Lower leg skin (tissue), 4 donors: ENCODE data around the gene DVL1. TPM values are rescaled to one million over a fixed set of nuclear protein-coding genes. Genes with fewer than 3 reads are reported as not detected.

Source experiments
- DNase-seq, 2 donors: peaks; one replicate each; pipeline ENCODE4 v3.0.0-alpha.2; 2019; ENCODE audit warnings: low spot score in 2 of 2
- H3K4me3 ChIP-seq: fragments of 200-600 bp; sonication (generic); 2 replicates; pipeline ENCODE4 v1.5.1; 2017; ENCODE audit warnings: mild to moderate bottlenecking, low read depth; ENCODE audit not compliant: poor library complexity, severe bottlenecking
- POLR2A ChIP-seq, 2 donors: fragments of 450-650 bp; IDR thresholded peaks; one replicate each; pipeline ENCODE4 v1.6.1; 2016 to 2017; ENCODE audit warnings: antibody characterized with exemption in 2 of 2, mild to moderate bottlenecking in 1 of 2, moderate library complexity in 1 of 2
- WGBS, 2 donors: methylation state at CpG; one replicate each; pipeline ENCODE4 v1.1.5; 2018; 5-methylcytosine and 5-hydroxymethylcytosine counted together
- intact Hi-C: fragments of 100-400 bp; cut with DNase I; formaldehyde crosslinking; loops from one replicate; pipeline ENCODE4 v1.15.0; 2023; ENCODE audit warnings: low total_unique reads
- total RNA-seq, 4 donors: library from RNA; depleted of rRNA; stranded (reverse); fragments of >200 nt; gene quantifications; one replicate each; pipeline ENCODE4 v1.1.0, GENCODE V29; 2016
- TF ChIP-seq, protein P1 (sequence below), 3 donors: fragments of 450-650 bp; IDR thresholded peaks; one replicate each; pipeline ENCODE4 v1.5.1; 2016; ENCODE audit warnings: antibody characterized with exemption in 3 of 3, mild to moderate bottlenecking in 3 of 3, moderate library complexity in 2 of 3

The DVL1 gene
- total RNA-seq, 4 donors from 2014 or later: 92.0 to 163 (median 113) TPM

DNA sequence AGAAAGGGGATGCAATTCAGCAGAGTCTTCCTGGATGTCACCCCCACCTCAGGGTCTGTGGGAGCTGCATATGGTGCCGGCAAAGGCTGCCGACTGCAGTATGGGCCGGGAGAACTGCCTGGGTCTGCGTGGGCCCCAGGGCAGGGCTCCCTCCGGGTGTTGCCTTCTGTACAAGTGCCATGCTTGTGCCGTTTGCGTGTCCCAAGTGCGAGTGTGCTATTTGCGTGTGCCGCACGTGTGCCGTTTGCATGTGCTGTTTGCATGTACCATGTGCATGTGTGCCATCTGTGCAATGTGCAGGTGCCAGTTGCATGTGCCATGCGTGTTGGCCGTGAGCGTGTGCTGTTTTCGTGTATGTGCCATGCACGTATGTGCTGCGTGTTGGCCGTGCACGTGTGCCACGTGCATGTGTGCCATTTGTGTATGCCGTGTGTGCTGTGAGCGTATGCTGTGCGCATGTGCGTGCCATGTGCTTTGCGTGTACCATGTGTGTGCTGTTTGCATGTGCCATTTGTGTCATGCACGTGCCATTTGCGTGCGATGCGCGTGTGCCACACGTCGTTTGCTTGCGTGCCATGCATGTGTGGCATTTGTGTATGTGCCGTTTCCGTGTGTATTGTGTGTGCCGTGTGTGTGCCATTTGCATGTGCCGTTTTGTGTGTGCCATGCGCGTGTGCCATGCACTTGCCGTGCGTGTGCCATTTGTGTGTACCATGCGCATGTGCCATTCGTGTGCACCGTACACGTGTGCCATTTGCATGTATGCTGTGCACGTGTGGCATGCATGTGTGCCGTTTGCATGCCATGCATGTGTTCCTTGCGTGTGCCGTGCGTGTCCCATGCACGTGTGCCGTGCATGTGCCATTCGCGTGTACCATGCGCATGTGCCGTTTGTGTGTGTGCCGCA is 19.7 kb downstream of the DVL1 start:
- no peak overlapping the region for H3K4me3 ChIP-seq
- 89 to 93% methylated on average over 44 to 57 of the region's 58 CpGs for WGBS, 2 donors
- no peak for DNase-seq
- intact Hi-C loops: no loop called here
- TF ChIP-seq POLR2A (IDR thresholded peaks at IDR 0.05): no peak
- TF ChIP-seq, protein P1, sequence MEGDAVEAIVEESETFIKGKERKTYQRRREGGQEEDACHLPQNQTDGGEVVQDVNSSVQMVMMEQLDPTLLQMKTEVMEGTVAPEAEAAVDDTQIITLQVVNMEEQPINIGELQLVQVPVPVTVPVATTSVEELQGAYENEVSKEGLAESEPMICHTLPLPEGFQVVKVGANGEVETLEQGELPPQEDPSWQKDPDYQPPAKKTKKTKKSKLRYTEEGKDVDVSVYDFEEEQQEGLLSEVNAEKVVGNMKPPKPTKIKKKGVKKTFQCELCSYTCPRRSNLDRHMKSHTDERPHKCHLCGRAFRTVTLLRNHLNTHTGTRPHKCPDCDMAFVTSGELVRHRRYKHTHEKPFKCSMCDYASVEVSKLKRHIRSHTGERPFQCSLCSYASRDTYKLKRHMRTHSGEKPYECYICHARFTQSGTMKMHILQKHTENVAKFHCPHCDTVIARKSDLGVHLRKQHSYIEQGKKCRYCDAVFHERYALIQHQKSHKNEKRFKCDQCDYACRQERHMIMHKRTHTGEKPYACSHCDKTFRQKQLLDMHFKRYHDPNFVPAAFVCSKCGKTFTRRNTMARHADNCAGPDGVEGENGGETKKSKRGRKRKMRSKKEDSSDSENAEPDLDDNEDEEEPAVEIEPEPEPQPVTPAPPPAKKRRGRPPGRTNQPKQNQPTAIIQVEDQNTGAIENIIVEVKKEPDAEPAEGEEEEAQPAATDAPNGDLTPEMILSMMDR (IDR thresholded peaks at IDR 0.05): no peak

DNA sequence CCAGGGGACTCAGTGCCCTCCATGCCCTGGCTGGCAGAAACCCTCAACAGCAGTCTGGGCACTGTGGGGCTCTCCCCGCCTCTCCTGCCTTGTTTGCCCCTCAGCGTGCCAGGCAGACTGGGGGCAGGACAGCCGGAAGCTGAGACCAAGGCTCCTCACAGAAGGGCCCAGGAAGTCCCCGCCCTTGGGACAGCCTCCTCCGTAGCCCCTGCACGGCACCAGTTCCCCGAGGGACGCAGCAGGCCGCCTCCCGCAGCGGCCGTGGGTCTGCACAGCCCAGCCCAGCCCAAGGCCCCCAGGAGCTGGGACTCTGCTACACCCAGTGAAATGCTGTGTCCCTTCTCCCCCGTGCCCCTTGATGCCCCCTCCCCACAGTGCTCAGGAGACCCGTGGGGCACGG is 21.0 kb downstream of the DVL1 start:
- 86 to 91% methylated on average over 4 to 14 of the region's 15 CpGs for WGBS, 2 donors
- intact Hi-C loops: no loop called here
- TF ChIP-seq, protein P1 (IDR thresholded peaks at IDR 0.05): no peak
- TF ChIP-seq POLR2A (IDR thresholded peaks at IDR 0.05): no peak

DNA sequence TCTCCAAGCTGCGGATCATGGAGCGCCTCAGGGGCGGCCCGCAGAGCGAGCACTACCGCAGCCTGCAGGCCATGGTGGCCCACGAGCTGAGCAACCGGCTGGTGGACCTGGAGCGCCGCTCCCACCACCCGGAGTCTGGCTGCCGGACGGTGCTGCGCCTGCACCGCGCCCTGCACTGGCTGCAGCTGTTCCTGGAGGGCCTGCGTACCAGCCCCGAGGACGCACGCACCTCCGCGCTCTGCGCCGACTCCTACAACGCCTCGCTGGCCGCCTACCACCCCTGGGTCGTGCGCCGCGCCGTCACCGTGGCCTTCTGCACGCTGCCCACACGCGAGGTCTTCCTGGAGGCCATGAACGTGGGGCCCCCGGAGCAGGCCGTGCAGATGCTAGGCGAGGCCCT is 21.9 kb downstream of the DVL1 start:
- 91% methylated on average over 33 to 35 of the region's 40 CpGs for WGBS, 2 donors
- no peak overlapping the region for H3K4me3 ChIP-seq
- DNase-seq: no peak
- intact Hi-C loops: no loop called here
- no peak for TF ChIP-seq POLR2A (IDR thresholded peaks at IDR 0.05)
- TF ChIP-seq, protein P1 (IDR thresholded peaks at IDR 0.05): no peak

More for the DNA sequence above, 21.0 kb downstream of the DVL1 start:
- no peak for DNase-seq
- no peak overlapping the region for H3K4me3 ChIP-seq

DNA sequence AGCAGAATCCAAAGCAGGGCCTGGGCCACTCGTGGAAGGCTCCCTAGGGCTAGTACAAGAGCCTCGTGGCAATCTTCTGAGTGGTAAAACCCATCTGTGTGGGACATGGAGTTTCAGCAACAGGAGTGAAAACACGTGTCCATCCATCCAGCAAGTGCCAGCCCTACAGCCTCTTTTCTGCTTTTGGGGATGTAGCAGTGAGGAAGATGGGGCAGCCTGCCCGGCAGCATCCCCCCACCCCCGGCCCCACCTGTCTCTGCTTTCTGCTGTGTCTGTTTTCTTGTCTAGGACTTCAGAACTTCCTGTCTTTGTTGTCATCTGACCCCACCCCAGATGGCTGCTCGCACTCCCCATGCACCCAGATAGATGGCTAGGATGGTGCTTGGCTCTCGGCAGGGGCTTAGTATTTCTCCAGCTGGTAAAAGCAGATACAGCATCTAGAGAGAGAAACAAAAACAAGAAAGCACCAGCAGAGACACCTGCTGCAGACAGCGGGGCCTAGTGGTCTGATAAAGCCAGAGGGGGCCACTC is 23.1 kb downstream of the DVL1 start:
- DNase-seq: no peak
- no peak overlapping the region for H3K4me3 ChIP-seq
- intact Hi-C loops: no loop called here
- 51 to 57% methylated on average over 8 of the region's 8 CpGs for WGBS, 2 donors
- TF ChIP-seq, protein P1 (IDR thresholded peaks at IDR 0.05): no peak
- no peak for TF ChIP-seq POLR2A (IDR thresholded peaks at IDR 0.05)

DNA sequence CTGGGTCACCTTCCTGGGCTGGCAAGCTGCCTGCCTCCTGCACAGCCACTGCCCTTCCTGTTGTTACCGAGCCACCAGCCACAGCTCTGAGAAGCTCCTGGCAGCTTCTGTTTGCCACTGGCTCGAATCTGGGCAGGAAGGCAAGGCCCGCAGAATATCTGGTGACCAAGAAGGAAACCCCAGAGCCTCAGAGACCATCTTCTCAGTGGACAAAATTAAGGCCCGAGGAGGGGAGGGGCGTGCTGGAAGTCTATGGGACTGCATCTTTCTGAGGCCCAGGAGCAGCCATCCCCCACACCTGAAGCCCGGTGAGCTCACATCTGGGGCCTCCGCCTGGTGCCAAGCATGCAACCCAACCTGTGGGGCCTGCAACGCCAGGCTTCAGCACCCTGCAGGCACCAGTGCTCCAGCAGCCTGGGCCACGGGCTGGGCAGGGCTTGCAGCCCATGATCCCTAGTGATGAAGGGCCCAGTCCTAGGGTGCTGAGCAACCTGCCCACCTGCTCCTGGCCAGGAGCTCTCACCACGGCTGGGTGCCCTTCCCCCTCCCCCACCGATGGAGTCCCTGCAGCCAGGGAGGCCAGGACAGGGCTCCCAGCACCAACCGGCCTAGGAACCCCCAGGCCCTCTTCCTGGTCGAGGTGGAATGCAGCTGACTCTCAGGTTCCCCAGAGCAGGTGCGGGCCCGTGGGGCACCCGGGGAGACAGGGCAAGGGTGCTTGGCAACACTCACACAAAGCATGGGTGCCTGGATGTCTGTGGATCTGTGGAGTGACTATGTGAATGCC is 23.7 kb downstream of the DVL1 start:
- H3K4me3 ChIP-seq: peak overlapping the region; percentile 61
- WGBS, 2 donors: 26 to 36% methylated on average over 11 to 12 of the region's 16 CpGs
- DNase-seq: no peak
- intact Hi-C loops: no loop called here
- no peak for TF ChIP-seq POLR2A (IDR thresholded peaks at IDR 0.05)
- TF ChIP-seq, protein P1 (IDR thresholded peaks at IDR 0.05): no peak
